M059J (cell line): ENCODE data around the gene SLC2A2. TPM values are rescaled to one million over a fixed set of nuclear protein-coding genes. Genes with fewer than 3 reads are reported as not detected.

Experiments
- DNase-seq: peaks from one replicate; pipeline ENCODE4 v3.0.0-alpha.2; 2012; ENCODE audit warnings: low read depth
- total RNA-seq: library from RNA; depleted of rRNA; stranded (reverse); fragments of >200 nt; shearing (Covaris generic); gene quantifications from 2 replicates; pipeline ENCODE4 v1.2.3, GENCODE V29; 2014

SLC2A2 gene
- total RNA-seq, 1 experiment from 2014 or later, result 0.32 TPM

GRCh38 chr3:171028779-171029232 is 2.3 kb upstream of the SLC2A2 start:
- DNase-seq, result peak; percentile 96

GRCh38 chr3:171028025-171028778 is 1.7 kb upstream of the SLC2A2 start:
- DNase-seq, result peak; percentile 98

- DNase-seq, result no peak
Measured at GRCh38 chr3:171023566-171023965, 3.0 kb downstream of the SLC2A2 start.

- DNase-seq, result no peak
Measured at GRCh38 chr3:171021377-171021776, 5.1 kb downstream of the SLC2A2 start.

GRCh38 chr3:171018156-171018935 is 8.2 kb downstream of the SLC2A2 start:
- no peak for DNase-seq

- DNase-seq, result no peak
Measured at GRCh38 chr3:171013822-171014748, 12.4 kb downstream of the SLC2A2 start.

GRCh38 chr3:171011873-171012336 is 14.6 kb downstream of the SLC2A2 start:
- DNase-seq, result no peak

GRCh38 chr3:171011109-171011872 is 15.2 kb downstream of the SLC2A2 start:
- DNase-seq, result no peak

GRCh38 chr3:171007316-171007715 is 19.2 kb downstream of the SLC2A2 start:
- DNase-seq, result no peak

GRCh38 chr3:171005648-171006047 is 20.9 kb downstream of the SLC2A2 start:
- peak; percentile 37 for DNase-seq

GRCh38 chr3:171001957-171002694 is 24.4 kb downstream of the SLC2A2 start:
- DNase-seq, result peak; percentile 90

- DNase-seq, result no peak
Measured at GRCh38 chr3:171001250-171001893, 25.1 kb downstream of the SLC2A2 start.

- DNase-seq, result peak; percentile 77
Measured at GRCh38 chr3:171000281-171000680, 26.2 kb downstream of the SLC2A2 start.

GRCh38 chr3:170999737-171000242 is 26.7 kb downstream of the SLC2A2 start:
- DNase-seq, result peak; percentile 94

GRCh38 chr3:170997961-170998913 is 28.3 kb downstream of the SLC2A2 start:
- peak; percentile 53 for DNase-seq

GRCh38 chr3:170992854-170993253 is 33.7 kb downstream of the SLC2A2 start:
- DNase-seq, result peak; percentile 31

GRCh38 chr3:170991664-170992063 is 34.9 kb downstream of the SLC2A2 start:
- DNase-seq, result no peak

GRCh38 chr3:170989100-170989648 is 37.3 kb downstream of the SLC2A2 start:
- DNase-seq, result no peak
